ENCODE results near the gene C1orf115. TPM values are rescaled to one million over a fixed set of nuclear protein-coding genes. Genes with fewer than 3 reads are reported as not detected.

C1orf115 gene
- polyA plus RNA-seq, 1 of the 3 experiments (the other 2 are of a cell fraction) = 4.2 TPM

DNA sequence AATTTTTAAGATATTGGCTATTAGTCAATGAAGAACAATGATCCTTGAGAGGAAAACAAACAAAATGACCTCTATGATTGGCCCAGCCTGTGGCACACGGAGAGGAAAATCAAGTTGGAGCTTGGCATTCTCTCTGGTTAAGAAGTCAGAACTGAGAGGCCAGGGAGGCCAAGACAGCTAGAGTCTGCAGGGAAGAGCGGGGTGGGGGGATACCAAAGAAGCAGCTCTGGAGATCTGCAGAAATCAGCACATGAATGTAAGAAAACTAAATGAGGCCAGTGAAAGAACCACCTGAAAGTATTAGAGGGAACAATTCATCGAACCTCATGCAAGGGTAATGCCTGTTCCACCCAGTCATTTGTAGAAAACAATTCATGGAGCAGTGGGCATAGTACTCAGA is 23.8 kb upstream of the C1orf115 start:
- WGBS (ENCODE audit: low lambda C conversion rate) = 70% methylated on average over 3 of the region's 3 CpGs
- CTCF ChIA-PET = interaction anchor here (1.1 kb wide), 1 partner anchor 23 kb away, joined by 3 read pairs; no protein-coding TSS in a partner anchor
- TF ChIP-seq RFX5 (IDR thresholded peaks at IDR 0.05; ENCODE audit: low read length) (no peak), FOXJ3 (CRISPR knock-in tag; IDR thresholded peaks at IDR 0.05) (no peak), MXI1 (IDR thresholded peaks at IDR 0.05; ENCODE audit: low read depth, low read length) (no peak)

GRCh38 chr1:220669005-220669404 is 21.2 kb upstream of the C1orf115 start:
- Histone ChIP-seq H3K4me2 (no peak overlapping the region), H3K4me3 (ENCODE audit: low read depth in 2 of 2, low read length in 1 of 2) (no peak overlapping the region), H4K20me1 (ENCODE audit: insufficient read depth) (no peaks in the 10 kb centered on the region), H3K27ac (ENCODE audit: low read depth in 2 of 2, low read length in 1 of 2) (no peak overlapping the region), H3K36me3 (replicated peaks in 1 of 2; ENCODE audit: control insufficient read depth in 1 of 2, insufficient read depth in 2 of 2, low read length in 1 of 2) (peaks cover 0 to 6% of the 10 kb centered on the region in 2 experiments), H3K9me2 (no peaks in the 10 kb centered on the region), H3F3A (replicated peaks; ENCODE audit: insufficient read depth) (no peaks in the 10 kb centered on the region), H3K9ac (no peak overlapping the region), H2AFZ (ENCODE audit: low read depth) (no peak overlapping the region), H3K27me3 (ENCODE audit: insufficient read depth) (no peaks in the 10 kb centered on the region), H3K79me2 (ENCODE audit: insufficient read depth) (no peaks in the 10 kb centered on the region), H3K9me3 (no peaks in the 10 kb centered on the region), H3K4me1 (ENCODE audit: control insufficient read depth in 1 of 2, insufficient read depth in 2 of 2, low read depth in 1 of 2, low read length in 1 of 2) (no peaks in the 10 kb centered on the region)
- POLR2A ChIA-PET = no interaction called here
- TF ChIP-seq IRF3 (IDR thresholded peaks at IDR 0.05; ENCODE audit: low read depth, low read length) (no peak), NFIC (IDR thresholded peaks at IDR 0.05; ENCODE audit: borderline replicate concordance) (no peak)
- CTCF ChIA-PET = interaction anchor here (0.7 to 1.5 kb wide), 4 partner anchors 9 to 399 kb away, joined by 3 to 4 read pairs (median 3); no protein-coding TSS in a partner anchor
- DNase-seq = no peak
- WGBS (ENCODE audit: low lambda C conversion rate) = 63% methylated on average over 1 of the region's 1 CpG

More for the DNA sequence above, 23.8 kb upstream of the C1orf115 start:
- H4K20me1 ChIP-seq (ENCODE audit: insufficient read depth) = no peaks in the 10 kb centered on the region
- H3K9ac ChIP-seq = no peak overlapping the region
- no peaks in the 10 kb centered on the region for H3K27me3 ChIP-seq (ENCODE audit: insufficient read depth)
- no peaks in the 10 kb centered on the region for H3K9me3 ChIP-seq
- H3K4me3 ChIP-seq (ENCODE audit: low read depth in 2 of 2, low read length in 1 of 2) = no peak overlapping the region
- DNase-seq = no peak
- POLR2A ChIA-PET = no interaction called here
- no peaks in the 10 kb centered on the region for H3K4me1 ChIP-seq (ENCODE audit: control insufficient read depth in 1 of 2, insufficient read depth in 2 of 2, low read depth in 1 of 2, low read length in 1 of 2)
- H2AFZ ChIP-seq (ENCODE audit: low read depth) = no peak overlapping the region
- H3K27ac ChIP-seq (ENCODE audit: low read depth in 2 of 2, low read length in 1 of 2) = no peak overlapping the region
- H3K36me3 ChIP-seq (replicated peaks in 1 of 2; ENCODE audit: control insufficient read depth in 1 of 2, insufficient read depth in 2 of 2, low read length in 1 of 2) = peaks cover 8 to 11% of the 10 kb centered on the region in 2 experiments
- H3K9me2 ChIP-seq = no peaks in the 10 kb centered on the region
- no peaks in the 10 kb centered on the region for H3F3A ChIP-seq (replicated peaks; ENCODE audit: insufficient read depth)
- no peak overlapping the region for H3K4me2 ChIP-seq
- H3K79me2 ChIP-seq (ENCODE audit: insufficient read depth) = no peaks in the 10 kb centered on the region

DNA sequence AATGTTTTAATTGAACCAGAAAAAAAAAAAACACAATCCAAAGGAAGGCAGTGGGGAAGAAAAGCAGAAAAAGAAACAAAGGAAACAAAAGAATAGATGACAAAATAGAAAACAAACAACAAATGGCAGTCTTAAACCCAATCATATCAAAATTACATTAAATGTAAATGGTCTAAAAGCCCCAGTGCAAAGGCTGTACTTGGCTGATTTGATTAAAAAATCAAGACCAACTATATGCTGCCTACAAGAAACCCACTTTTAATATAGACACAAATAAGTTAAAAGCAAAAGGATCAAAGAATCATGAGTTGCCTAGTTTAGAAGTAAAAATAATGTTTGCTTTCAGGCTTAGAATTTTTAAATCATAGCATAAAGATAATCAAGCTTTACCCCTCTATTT is 19.8 kb upstream of the C1orf115 start:
- no peaks in the 10 kb centered on the region for H3K9me2 ChIP-seq
- H3K27ac ChIP-seq (ENCODE audit: low read depth in 2 of 2, low read length in 1 of 2) = no peak overlapping the region
- H3K9me3 ChIP-seq = no peaks in the 10 kb centered on the region
- H3K79me2 ChIP-seq (ENCODE audit: insufficient read depth) = no peaks in the 10 kb centered on the region
- no peak overlapping the region for H2AFZ ChIP-seq (ENCODE audit: low read depth)
- H3K36me3 ChIP-seq (replicated peaks in 1 of 2; ENCODE audit: control insufficient read depth in 1 of 2, insufficient read depth in 2 of 2, low read length in 1 of 2) = peaks cover 0 to 3% of the 10 kb centered on the region in 2 experiments
- no peak for TF ChIP-seq NFIC (IDR thresholded peaks at IDR 0.05; ENCODE audit: borderline replicate concordance)
- no peak for TF ChIP-seq TAF1 (IDR thresholded peaks at IDR 0.05; ENCODE audit: borderline replicate concordance, low read depth, low read length)
- TF ChIP-seq YY1 (IDR thresholded peaks at IDR 0.05; ENCODE audit: low read depth) = no peak
- TF ChIP-seq RXRA (IDR thresholded peaks at IDR 0.05; ENCODE audit: borderline replicate concordance, low read depth) = no peak
- no peak for TF ChIP-seq RCOR1 (IDR thresholded peaks at IDR 0.05; ENCODE audit: low read length)
- TF ChIP-seq CTCF (IDR thresholded peaks at IDR 0.05) = no peak
- no peak for TF ChIP-seq SIN3A (IDR thresholded peaks at IDR 0.05; ENCODE audit: borderline replicate concordance, low read depth, low read length)
- TF ChIP-seq FOSL2 (IDR thresholded peaks at IDR 0.05; ENCODE audit: borderline replicate concordance, low read depth) = no peak
- TF ChIP-seq CHD2 (IDR thresholded peaks at IDR 0.05; ENCODE audit: low read length, partially characterized antibody) = no peak
- no peak for TF ChIP-seq REST (IDR thresholded peaks at IDR 0.05; ENCODE audit: low read depth, low read length)
- no peak for TF ChIP-seq RAD21 (IDR thresholded peaks at IDR 0.05; ENCODE audit: low read length)
- no peak for TF ChIP-seq MXI1 (IDR thresholded peaks at IDR 0.05; ENCODE audit: low read depth, low read length)
- no peak for TF ChIP-seq TEAD4 (IDR thresholded peaks at IDR 0.05; ENCODE audit: borderline replicate concordance, insufficient read depth)
- H3F3A ChIP-seq (replicated peaks; ENCODE audit: insufficient read depth) = no peaks in the 10 kb centered on the region
- H3K4me3 ChIP-seq (ENCODE audit: low read depth in 2 of 2, low read length in 1 of 2) = no peak overlapping the region
- H3K4me1 ChIP-seq (ENCODE audit: control insufficient read depth in 1 of 2, insufficient read depth in 2 of 2, low read depth in 1 of 2, low read length in 1 of 2) = no peaks in the 10 kb centered on the region
- ChIA-PET POLR2A (no interaction called here), CTCF (interaction anchor here (0.6 to 1.0 kb wide), 3 partner anchors 9 to 63 kb away, joined by 3 read pairs; no protein-coding TSS in a partner anchor)
- no peak overlapping the region for H3K9ac ChIP-seq
- no peak overlapping the region for H3K4me2 ChIP-seq
- H3K27me3 ChIP-seq (ENCODE audit: insufficient read depth) = no peaks in the 10 kb centered on the region
- H4K20me1 ChIP-seq (ENCODE audit: insufficient read depth) = no peaks in the 10 kb centered on the region
- no peak for DNase-seq
